Activated CD4-positive, alpha-beta T cell treated with anti-CD3 and anti-CD28 coated beads, Interleukin-2, amount 10 ng/mL, durations not matched to agents 7 days and 5 days (primary cell): ENCODE data around the gene MYCBP2. TPM values are rescaled to one million over a fixed set of nuclear protein-coding genes. Genes with fewer than 3 reads are reported as not detected.
"Not testable (repeated sequence)": the region's sequence is repeated elsewhere in the genome, so short reads cannot be mapped to it uniquely, and the experiment has no call there.

Source experiments
- CTCF ChIA-PET: fragments of 350-600 bp; sonication (Branson Sonifier 250); formaldehyde crosslinking; loops from one replicate; lab custom pipeline; 2021; ENCODE audit warnings: antibody characterized with exemption; lab: Charles Lee
- POLR2A ChIA-PET: fragments of 350-600 bp; sonication (Branson Sonifier 250); formaldehyde crosslinking; loops from one replicate; lab custom pipeline; 2021; ENCODE audit warnings: antibody characterized with exemption; lab: Charles Lee
- DNase-seq: peaks from one replicate; pipeline ENCODE4 v3.0.0-alpha.2; 2020
- H3K27ac Mint-ChIP-seq: one replicate; pipeline ENCODE4 v1.8.0; 2021; ENCODE audit warnings: mild to moderate bottlenecking, moderate library complexity, mixed read lengths
- H3K27me3 Mint-ChIP-seq: one replicate; pipeline ENCODE4 v1.8.0; 2021; ENCODE audit warnings: mixed read lengths
- H3K36me3 Mint-ChIP-seq: one replicate; pipeline ENCODE4 v1.8.0; 2021; ENCODE audit warnings: low read depth, mixed read lengths
- H3K4me1 Mint-ChIP-seq: one replicate; pipeline ENCODE4 v1.8.0; 2021; ENCODE audit warnings: mixed read lengths
- H3K4me3 Mint-ChIP-seq: one replicate; pipeline ENCODE4 v1.8.0; 2021; ENCODE audit warnings: mild to moderate bottlenecking, moderate library complexity, mixed read lengths
- H3K9me3 Mint-ChIP-seq: one replicate; pipeline ENCODE4 v1.8.0; 2021; ENCODE audit warnings: mixed read lengths
- total RNA-seq, 2 experiments: library from RNA; stranded (reverse); gene quantifications; one replicate each; pipeline ENCODE4 v1.2.3, GENCODE V29; 2021

Gene MYCBP2
- total RNA-seq, 2 experiments from 2014 or later: 118 to 129 TPM

GRCh38 chr13:77218274-77218673, 108.6 kb downstream of the MYCBP2 start:
- H3K27ac Mint-ChIP-seq: no peak overlapping the region
- ChIA-PET CTCF (no interaction called here), POLR2A (no interaction called here)
- peaks cover 3% of the 10 kb centered on the region for H3K4me1 Mint-ChIP-seq
- no peak overlapping the region for H3K4me3 Mint-ChIP-seq
- no peak for DNase-seq
- no peaks in the 10 kb centered on the region for H3K27me3 Mint-ChIP-seq
- no peaks in the 10 kb centered on the region for H3K9me3 Mint-ChIP-seq
- H3K36me3 Mint-ChIP-seq: peaks cover 51% of the 10 kb centered on the region

- H3K27me3 Mint-ChIP-seq: no peaks in the 10 kb centered on the region
Observed at GRCh38 chr13:77215543-77215942, 111.4 kb downstream of the MYCBP2 start.

GRCh38 chr13:77213644-77214043, 113.2 kb downstream of the MYCBP2 start:
- CTCF ChIA-PET: interaction anchor here (0.6 kb wide), 1 partner anchor 38 kb away, joined by 3 read pairs; no protein-coding TSS in a partner anchor
- POLR2A ChIA-PET: no interaction called here
- no peaks in the 10 kb centered on the region for H3K9me3 Mint-ChIP-seq
- no peak overlapping the region for H3K27ac Mint-ChIP-seq
- DNase-seq: no peak
- H3K36me3 Mint-ChIP-seq: peaks cover 58% of the 10 kb centered on the region
- no peak overlapping the region for H3K4me3 Mint-ChIP-seq
- H3K4me1 Mint-ChIP-seq: peaks cover 3% of the 10 kb centered on the region
- H3K27me3 Mint-ChIP-seq: no peaks in the 10 kb centered on the region

More at GRCh38 chr13:77215543-77215942, 111.4 kb downstream of the MYCBP2 start:
- Mint-ChIP-seq H3K27ac (no peak overlapping the region), H3K4me3 (no peak overlapping the region), H3K9me3 (no peaks in the 10 kb centered on the region), H3K4me1 (peaks cover 3% of the 10 kb centered on the region), H3K36me3 (peaks cover 44% of the 10 kb centered on the region)
- DNase-seq: no peak
- ChIA-PET CTCF (no interaction called here), POLR2A (no interaction called here)

- no peaks in the 10 kb centered on the region for H3K27me3 Mint-ChIP-seq
- CTCF ChIA-PET: interaction anchor here (0.6 kb wide), 1 partner anchor 332 kb away, joined by 4 read pairs; no protein-coding TSS in a partner anchor
- DNase-seq: no peak
- H3K36me3 Mint-ChIP-seq: peaks cover 54% of the 10 kb centered on the region
- H3K4me3 Mint-ChIP-seq: no peak overlapping the region
- peaks cover 8% of the 10 kb centered on the region for H3K4me1 Mint-ChIP-seq
- peaks cover 2% of the 10 kb centered on the region for H3K9me3 Mint-ChIP-seq
- POLR2A ChIA-PET: no interaction called here
- H3K27ac Mint-ChIP-seq: no peak overlapping the region
Observed at GRCh38 chr13:77207943-77208342, 119.0 kb downstream of the MYCBP2 start.

GRCh38 chr13:77198995-77199394, 127.9 kb downstream of the MYCBP2 start:
- H3K9me3 Mint-ChIP-seq, H3K27ac Mint-ChIP-seq, H3K27me3 Mint-ChIP-seq, DNase-seq, H3K4me3 Mint-ChIP-seq, H3K4me1 Mint-ChIP-seq, POLR2A ChIA-PET: not testable (repeated sequence)
- peaks cover 45% of the 10 kb centered on the region for H3K36me3 Mint-ChIP-seq
- CTCF ChIA-PET: interaction anchor here (0.9 kb wide), 1 partner anchor 23 kb away, joined by 3 read pairs; no protein-coding TSS in a partner anchor

- ChIA-PET POLR2A (no interaction called here), CTCF (interaction anchor here (0.9 kb wide), 1 partner anchor 10 kb away, joined by 3 read pairs; no protein-coding TSS in a partner anchor)
- H3K4me3 Mint-ChIP-seq: no peak overlapping the region
- DNase-seq: no peak
- H3K4me1 Mint-ChIP-seq: no peaks in the 10 kb centered on the region
- H3K9me3 Mint-ChIP-seq: peaks cover 2% of the 10 kb centered on the region
- no peak overlapping the region for H3K27ac Mint-ChIP-seq
- H3K27me3 Mint-ChIP-seq: no peaks in the 10 kb centered on the region
- peaks cover 38% of the 10 kb centered on the region for H3K36me3 Mint-ChIP-seq
Observed at GRCh38 chr13:77196052-77196618, 130.8 kb downstream of the MYCBP2 start.

GRCh38 chr13:77190349-77190958, 136.4 kb downstream of the MYCBP2 start:
- CTCF ChIA-PET: no interaction called here
- POLR2A ChIA-PET: no interaction called here
- no peak for DNase-seq
- Mint-ChIP-seq H3K27ac (no peak overlapping the region), H3K27me3 (no peaks in the 10 kb centered on the region), H3K4me1 (peaks cover 5% of the 10 kb centered on the region), H3K4me3 (no peak overlapping the region), H3K36me3 (peaks cover 46% of the 10 kb centered on the region), H3K9me3 (no peaks in the 10 kb centered on the region)

- H3K9me3 Mint-ChIP-seq: no peaks in the 10 kb centered on the region
Observed at GRCh38 chr13:77185721-77186120, 141.2 kb downstream of the MYCBP2 start.

GRCh38 chr13:77184455-77184854, 142.4 kb downstream of the MYCBP2 start:
- CTCF ChIA-PET: no interaction called here
- Mint-ChIP-seq H3K9me3 (no peaks in the 10 kb centered on the region), H3K4me1 (peaks cover 18% of the 10 kb centered on the region), H3K4me3 (no peak overlapping the region), H3K36me3 (peaks cover 64% of the 10 kb centered on the region), H3K27me3 (no peaks in the 10 kb centered on the region), H3K27ac (peak overlapping the region; percentile 26)
- DNase-seq: no peak
- POLR2A ChIA-PET: no interaction called here

More at GRCh38 chr13:77185721-77186120, 141.2 kb downstream of the MYCBP2 start:
- Mint-ChIP-seq H3K4me1 (peaks cover 18% of the 10 kb centered on the region), H3K4me3 (no peak overlapping the region), H3K27me3 (no peaks in the 10 kb centered on the region), H3K36me3 (peaks cover 61% of the 10 kb centered on the region), H3K27ac (peak overlapping the region; percentile 54)
- ChIA-PET CTCF (interaction anchor here (1.1 kb wide), 1 partner anchor 10 kb away, joined by 3 read pairs; no protein-coding TSS in a partner anchor), POLR2A (interaction anchor here (0.6 kb wide), 1 partner anchor 143 kb away, joined by 3 read pairs; no protein-coding TSS in a partner anchor)
- no peak for DNase-seq

- Mint-ChIP-seq H3K9me3 (no peaks in the 10 kb centered on the region), H3K4me1 (peaks cover 13% of the 10 kb centered on the region), H3K4me3 (no peak overlapping the region), H3K27me3 (no peaks in the 10 kb centered on the region), H3K27ac (no peak overlapping the region), H3K36me3 (peaks cover 64% of the 10 kb centered on the region)
- DNase-seq: no peak
- ChIA-PET POLR2A (no interaction called here), CTCF (interaction anchor here (0.6 kb wide), 1 partner anchor 296 kb away, joined by 3 read pairs; no protein-coding TSS in a partner anchor)
Observed at GRCh38 chr13:77180011-77180410, 146.9 kb downstream of the MYCBP2 start.

- Mint-ChIP-seq H3K27me3 (no peaks in the 10 kb centered on the region), H3K36me3 (peaks cover 51% of the 10 kb centered on the region), H3K9me3 (no peaks in the 10 kb centered on the region), H3K27ac (no peak overlapping the region), H3K4me1 (peaks cover 3% of the 10 kb centered on the region), H3K4me3 (no peak overlapping the region)
- DNase-seq: no peak
- CTCF ChIA-PET: interaction anchor here (1.1 kb wide), 1 partner anchor 9 kb away, joined by 3 read pairs; no protein-coding TSS in a partner anchor
- POLR2A ChIA-PET: no interaction called here
Observed at GRCh38 chr13:77177646-77178045, 149.2 kb downstream of the MYCBP2 start.

GRCh38 chr13:77176350-77176749, 150.5 kb downstream of the MYCBP2 start:
- H3K4me3 Mint-ChIP-seq: no peak overlapping the region
- H3K4me1 Mint-ChIP-seq: peaks cover 8% of the 10 kb centered on the region
- H3K9me3 Mint-ChIP-seq: no peaks in the 10 kb centered on the region
- H3K36me3 Mint-ChIP-seq: peaks cover 53% of the 10 kb centered on the region
- no peak for DNase-seq
- CTCF ChIA-PET: interaction anchor here (0.7 to 1.1 kb wide), 3 partner anchors 10 to 302 kb away, joined by 3 to 8 read pairs (median 3); no protein-coding TSS in a partner anchor
- H3K27ac Mint-ChIP-seq: no peak overlapping the region
- H3K27me3 Mint-ChIP-seq: no peaks in the 10 kb centered on the region
- POLR2A ChIA-PET: interaction anchor here (0.6 kb wide), 1 partner anchor 522 kb away, joined by 6 read pairs; no protein-coding TSS in a partner anchor

GRCh38 chr13:77172650-77173049, 154.2 kb downstream of the MYCBP2 start:
- no peak overlapping the region for H3K4me3 Mint-ChIP-seq
- no peak for DNase-seq
- ChIA-PET CTCF (interaction anchor here (1.1 to 1.7 kb wide), 2 partner anchors 10 to 306 kb away, joined by 3 read pairs; no protein-coding TSS in a partner anchor), POLR2A (no interaction called here)
- peak overlapping the region; percentile 58 for H3K27ac Mint-ChIP-seq
- H3K36me3 Mint-ChIP-seq: peaks cover 46% of the 10 kb centered on the region
- H3K9me3 Mint-ChIP-seq: no peaks in the 10 kb centered on the region
- no peaks in the 10 kb centered on the region for H3K27me3 Mint-ChIP-seq
- peaks cover 8% of the 10 kb centered on the region for H3K4me1 Mint-ChIP-seq
